Endothelial cell of umbilical vein (primary cell): ENCODE measurements around the gene TRPC5OS. TPM values are rescaled to one million over a fixed set of nuclear protein-coding genes. Genes with fewer than 3 reads are reported as not detected.

Experiments
- BruUV-seq: library from RNA; stranded (reverse); fragments of 400-500 nt; replicated peaks from 2 replicates; lab custom pipeline; 2021; lab: Mats Ljungman, UMichigan
- CTCF ChIA-PET: fragments of 300-600, 350-600 bp; sonication (Branson Sonifier 250); formaldehyde crosslinking; loops from one replicate; lab custom pipeline; 2021; ENCODE audit warnings: antibody characterized with exemption, inconsistent platforms; lab: Charles Lee
- POLR2A ChIA-PET: fragments of 300-600, 350-600 bp; sonication (Branson Sonifier 250); formaldehyde crosslinking; loops from one replicate; lab custom pipeline; 2021; ENCODE audit warnings: antibody characterized with exemption, inconsistent platforms; lab: Charles Lee
- DNase-seq: peaks from one replicate; pipeline ENCODE4 v3.0.0-alpha.2; 2011; ENCODE audit warnings: low read depth, low spot score
- FAIRE-seq: peaks from 2 replicates; lab custom pipeline; 2011; peaks lifted over from hg19 to GRCh38; lab: Jason Lieb, UNC
- H2AFZ ChIP-seq: 2 replicates; pipeline ENCODE4 v1.6.0; 2012; ENCODE audit warnings: low read depth, low read length, control low read depth, inconsistent platforms
- H3K27ac ChIP-seq: 2 replicates; pipeline ENCODE4 v1.5.1; 2011; ENCODE audit warnings: low read depth, mild to moderate bottlenecking, control low read depth, low read length, moderate library complexity; ENCODE audit not compliant: insufficient read depth
- H3K27me3 ChIP-seq, 2 experiments: 2 replicates each; pipeline versions ENCODE4 v1.6.0 to v1.6.1; 2011; ENCODE audit warnings: low read length in 2 of 2, mixed read lengths in 1 of 2; ENCODE audit not compliant: control insufficient read depth in 2 of 2, insufficient read depth in 2 of 2
- H3K36me3 ChIP-seq, 2 experiments: 2 replicates in 1 of 2; 3 replicates in 1 of 2; pipeline ENCODE4 v1.5.1; 2011; ENCODE audit warnings: low read length in 2 of 2, mild to moderate bottlenecking in 1 of 2, moderate library complexity in 1 of 2; ENCODE audit not compliant: control insufficient read depth in 2 of 2, insufficient read depth in 2 of 2; ENCODE audit errors: extremely low read depth in 1 of 2
- H3K4me1 ChIP-seq: 3 replicates; pipeline ENCODE4 v1.5.1; 2011; ENCODE audit warnings: mild to moderate bottlenecking, low read length; ENCODE audit not compliant: control insufficient read depth, insufficient read depth; ENCODE audit errors: extremely low read depth
- H3K4me2 ChIP-seq: 2 replicates; pipeline ENCODE4 v1.6.1; 2011; ENCODE audit warnings: low read length, control low read depth, mixed read lengths; ENCODE audit not compliant: insufficient read depth
- H3K4me3 ChIP-seq, 3 experiments: fragments of 200-600 bp in 1 of 3; sonication (generic), shearing (Covaris generic) in 1 of 3; replicated peaks in 1 of 3; 2 replicates each; pipeline ENCODE4 v1.5.1; 2011 to 2016; ENCODE audit warnings: control low read depth in 3 of 3, low read length in 3 of 3, mild to moderate bottlenecking in 2 of 3, inconsistent platforms in 1 of 3, low read depth in 1 of 3, moderate library complexity in 1 of 3; ENCODE audit not compliant: insufficient read depth in 1 of 3
- H3K79me2 ChIP-seq: 2 replicates; pipeline ENCODE4 v1.6.0; 2012; ENCODE audit warnings: low read length, inconsistent platforms; ENCODE audit not compliant: control insufficient read depth, insufficient read depth
- H3K9ac ChIP-seq: replicated peaks from 2 replicates; pipeline ENCODE3; 2011; ENCODE audit warnings: low read length, control low read depth; ENCODE audit not compliant: insufficient read depth; ENCODE audit errors: extremely low read depth
- H3K9me1 ChIP-seq: replicated peaks from 3 replicates; pipeline ENCODE4 v1.6.0; 2011; ENCODE audit warnings: mild to moderate bottlenecking, low read length; ENCODE audit not compliant: control insufficient read depth, insufficient read depth; ENCODE audit errors: extremely low read depth
- H3K9me3 ChIP-seq: replicated peaks from 2 replicates; pipeline ENCODE4 v1.5.1; 2012; ENCODE audit warnings: low read length, inconsistent platforms; ENCODE audit not compliant: control insufficient read depth, insufficient read depth
- H4K20me1 ChIP-seq: replicated peaks from 2 replicates; pipeline ENCODE3; 2011; ENCODE audit warnings: mild to moderate bottlenecking, low read length; ENCODE audit not compliant: control insufficient read depth, insufficient read depth; ENCODE audit errors: extremely low read depth
- EZH2 ChIP-seq: IDR thresholded peaks from 2 replicates; pipeline ENCODE4 v1.6.1; 2012; ENCODE audit warnings: borderline replicate concordance, low read depth, mild to moderate bottlenecking, moderate library complexity, low read length, inconsistent platforms; ENCODE audit not compliant: severe bottlenecking
- FOS ChIP-seq: IDR thresholded peaks from 2 replicates; pipeline ENCODE4 v1.6.1; 2011; ENCODE audit warnings: mild to moderate bottlenecking, low read length, moderate library complexity, borderline replicate concordance; ENCODE audit not compliant: insufficient read depth
- GATA2 ChIP-seq: IDR thresholded peaks from 2 replicates; pipeline ENCODE4 v1.7.0; 2011; ENCODE audit warnings: low read depth, mild to moderate bottlenecking, moderate library complexity, mixed read lengths, low read length; ENCODE audit not compliant: insufficient read length, insufficient read depth
- JUN ChIP-seq: IDR thresholded peaks from 2 replicates; pipeline ENCODE4 v1.6.1; 2011; ENCODE audit warnings: borderline replicate concordance, low read depth; ENCODE audit not compliant: insufficient read length, insufficient read depth
- MYC ChIP-seq: IDR thresholded peaks from one replicate; pipeline ENCODE4 v1.6.1; 2011; ENCODE audit warnings: mild to moderate bottlenecking, low read depth, low read length
- POLR2A ChIP-seq: IDR thresholded peaks from 2 replicates; pipeline ENCODE4 v1.6.1; 2012; ENCODE audit warnings: low read depth, mild to moderate bottlenecking, control low read depth, low read length
- POLR2AphosphoS5 ChIP-seq: IDR thresholded peaks from 2 replicates; pipeline ENCODE4 v1.6.1; 2012; ENCODE audit warnings: low read depth, mild to moderate bottlenecking, control low read depth, low read length, moderate library complexity; ENCODE audit not compliant: insufficient read depth
- dilution Hi-C: fragments of 300-500 bp; cut with MboI; formaldehyde crosslinking; loops from one replicate; pipeline ENCODE4 v1.15.0; 2019; ENCODE audit warnings: low sequenced_read_pairs; ENCODE audit not compliant: extremely low pct_ligation_motif_present
- intact Hi-C: fragments of 100-400 bp; cut with micrococcal nuclease; formaldehyde crosslinking; loops from one replicate; pipeline ENCODE4 v1.10.0; 2022
- polyA plus RNA-seq, 4 experiments: library from polyadenylated mRNA; depleted of rRNA in 3 of 4; stranded (reverse) in 3 of 4; unstranded in 1 of 4; fragments of >200 nt; gene quantifications; 2 replicates each; pipeline versions ENCODE4 v1.2.1 to v1.2.3, GENCODE V29; 2011 to 2012; ENCODE audit warnings: missing spikeins in 1 of 4
- total RNA-seq: library from RNA; stranded (reverse); gene quantifications from 2 replicates; pipeline ENCODE4 v1.2.3, GENCODE V29; 2021
- TF ChIP-seq, protein P1 (sequence below), 2 donors: IDR thresholded peaks; 1 replicate in 1 of 2; 2 replicates in 1 of 2; pipeline ENCODE4 v1.5.1; 2011; ENCODE audit warnings: low read length in 2 of 2, mild to moderate bottlenecking in 2 of 2, moderate library complexity in 2 of 2, control low read depth in 1 of 2, inconsistent platforms in 1 of 2, low read depth in 1 of 2; ENCODE audit not compliant: insufficient read depth in 1 of 2; ENCODE audit errors: extremely low read depth in 1 of 2
- TF ChIP-seq, protein P2 (sequence below): IDR thresholded peaks from 2 replicates; pipeline ENCODE4 v1.6.1; 2011; ENCODE audit not compliant: insufficient read depth, insufficient read length

Gene TRPC5OS
- total and polyA plus RNA-seq, 2 donors (not counting 3 experiments of a cell fraction or from before 2014, with no cell fraction given), result not detected

DNA sequence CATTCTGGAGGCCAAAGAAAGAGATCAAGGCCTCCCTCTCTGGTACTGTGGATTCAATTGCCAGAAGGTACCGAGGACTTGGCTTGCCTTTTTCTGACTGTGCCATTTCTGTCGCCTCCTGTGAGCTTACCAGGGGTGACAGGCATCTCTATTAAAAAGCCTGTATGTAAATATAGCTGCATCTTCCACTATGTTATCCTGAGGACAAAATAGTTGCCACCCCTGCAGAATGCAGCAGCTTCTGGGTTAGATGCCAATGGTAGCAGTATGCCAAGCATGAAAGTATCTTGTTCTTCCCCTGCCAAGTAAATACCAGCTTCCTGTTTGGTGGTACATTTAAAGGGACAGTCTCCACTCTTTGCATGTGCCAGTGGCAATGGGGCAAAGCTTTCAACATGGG, 10.7 kb downstream of the TRPC5OS start:
- H2AFZ ChIP-seq, result no peak overlapping the region
- POLR2A ChIA-PET, result no interaction called here
- H3K36me3 ChIP-seq, result no peaks in the 10 kb centered on the region
- no peaks in the 10 kb centered on the region for H3K9me3 ChIP-seq
- H3K79me2 ChIP-seq, result no peaks in the 10 kb centered on the region
- H3K4me3 ChIP-seq, result no peak overlapping the region
- H3K27ac ChIP-seq, result no peak overlapping the region
- H3K9me1 ChIP-seq, result no peaks in the 10 kb centered on the region
- no peaks in the 10 kb centered on the region for H3K4me1 ChIP-seq
- DNase-seq (no peak), FAIRE-seq (no peak)
- H3K9ac ChIP-seq, result no peak overlapping the region
- no TSS peak for BruUV-seq
- CTCF ChIA-PET, result no interaction called here
- no peak overlapping the region for H3K4me2 ChIP-seq
- no peaks in the 10 kb centered on the region for H4K20me1 ChIP-seq
- TF ChIP-seq FOS, result no peak
- no peak for TF ChIP-seq MYC
- TF ChIP-seq POLR2AphosphoS5, result no peak
- no peak for TF ChIP-seq POLR2A
- TF ChIP-seq JUN, result no peak
- TF ChIP-seq, protein P1, sequence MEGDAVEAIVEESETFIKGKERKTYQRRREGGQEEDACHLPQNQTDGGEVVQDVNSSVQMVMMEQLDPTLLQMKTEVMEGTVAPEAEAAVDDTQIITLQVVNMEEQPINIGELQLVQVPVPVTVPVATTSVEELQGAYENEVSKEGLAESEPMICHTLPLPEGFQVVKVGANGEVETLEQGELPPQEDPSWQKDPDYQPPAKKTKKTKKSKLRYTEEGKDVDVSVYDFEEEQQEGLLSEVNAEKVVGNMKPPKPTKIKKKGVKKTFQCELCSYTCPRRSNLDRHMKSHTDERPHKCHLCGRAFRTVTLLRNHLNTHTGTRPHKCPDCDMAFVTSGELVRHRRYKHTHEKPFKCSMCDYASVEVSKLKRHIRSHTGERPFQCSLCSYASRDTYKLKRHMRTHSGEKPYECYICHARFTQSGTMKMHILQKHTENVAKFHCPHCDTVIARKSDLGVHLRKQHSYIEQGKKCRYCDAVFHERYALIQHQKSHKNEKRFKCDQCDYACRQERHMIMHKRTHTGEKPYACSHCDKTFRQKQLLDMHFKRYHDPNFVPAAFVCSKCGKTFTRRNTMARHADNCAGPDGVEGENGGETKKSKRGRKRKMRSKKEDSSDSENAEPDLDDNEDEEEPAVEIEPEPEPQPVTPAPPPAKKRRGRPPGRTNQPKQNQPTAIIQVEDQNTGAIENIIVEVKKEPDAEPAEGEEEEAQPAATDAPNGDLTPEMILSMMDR (IDR thresholded peaks at IDR 0.05; ENCODE audit: extremely low read depth in 1 of 2, insufficient read depth in 1 of 2, low read depth in 1 of 2, low read length in 2 of 2), result no peak
- H3K27me3 ChIP-seq, result no peaks in the 10 kb centered on the region
- dilution Hi-C loops (no loop called here), intact Hi-C loops (no loop called here)

DNA sequence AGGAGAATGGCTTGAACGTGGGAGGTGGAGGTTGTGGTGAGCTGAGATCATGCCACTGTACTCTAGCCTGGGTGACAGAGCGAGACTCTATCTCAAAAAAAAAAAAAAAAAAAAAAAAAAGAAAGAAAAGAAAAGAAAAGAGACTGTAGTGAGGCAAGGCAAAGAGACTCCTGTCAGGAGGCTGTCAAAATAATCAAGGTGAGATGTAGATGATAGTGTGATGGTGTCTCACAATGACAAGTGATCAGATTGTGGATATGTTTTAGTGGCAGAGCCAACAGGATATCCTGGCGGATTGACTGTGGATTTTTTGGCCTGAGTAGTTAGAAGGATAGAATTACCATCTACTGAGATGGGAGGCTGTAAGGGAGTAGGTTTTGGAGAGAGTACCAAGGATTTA, 12.6 kb downstream of the TRPC5OS start:
- ChIA-PET CTCF (no interaction called here), POLR2A (no interaction called here)
- no TSS peak for BruUV-seq
- no peaks in the 10 kb centered on the region for H3K36me3 ChIP-seq
- DNase-seq (no peak), FAIRE-seq (no peak)
- H3K79me2 ChIP-seq, result no peaks in the 10 kb centered on the region
- no peaks in the 10 kb centered on the region for H3K9me3 ChIP-seq
- no peak overlapping the region for H3K4me2 ChIP-seq
- intact Hi-C loops (no loop called here), dilution Hi-C loops (no loop called here)
- H3K4me3 ChIP-seq, result no peak overlapping the region
- no peak overlapping the region for H3K9ac ChIP-seq
- no peak overlapping the region for H3K27ac ChIP-seq
- H4K20me1 ChIP-seq, result no peaks in the 10 kb centered on the region
- no peaks in the 10 kb centered on the region for H3K9me1 ChIP-seq
- no peak overlapping the region for H2AFZ ChIP-seq
- TF ChIP-seq FOS (no peak), JUN (no peak), GATA2 (no peak), EZH2 (no peak), POLR2A (no peak), POLR2AphosphoS5 (no peak), MYC (no peak)
- TF ChIP-seq, protein P2, sequence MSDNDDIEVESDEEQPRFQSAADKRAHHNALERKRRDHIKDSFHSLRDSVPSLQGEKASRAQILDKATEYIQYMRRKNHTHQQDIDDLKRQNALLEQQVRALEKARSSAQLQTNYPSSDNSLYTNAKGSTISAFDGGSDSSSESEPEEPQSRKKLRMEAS, result no peak
- TF ChIP-seq, protein P1 (IDR thresholded peaks at IDR 0.05; ENCODE audit: extremely low read depth in 1 of 2, insufficient read depth in 1 of 2, low read depth in 1 of 2, low read length in 2 of 2), result no peak
- no peaks in the 10 kb centered on the region for H3K27me3 ChIP-seq
- no peaks in the 10 kb centered on the region for H3K4me1 ChIP-seq
